LoVo (cell line): ENCODE results near the gene SIRPD.
"Not testable (repeated sequence)": the region's sequence is repeated elsewhere in the genome, so short reads cannot be mapped to it uniquely, and the experiment has no call there.

Experiments
- DNase-seq: peaks from one replicate; pipeline ENCODE4 v3.0.0-alpha.2; 2016; ENCODE audit warnings: low spot score

SIRPD gene

DNA sequence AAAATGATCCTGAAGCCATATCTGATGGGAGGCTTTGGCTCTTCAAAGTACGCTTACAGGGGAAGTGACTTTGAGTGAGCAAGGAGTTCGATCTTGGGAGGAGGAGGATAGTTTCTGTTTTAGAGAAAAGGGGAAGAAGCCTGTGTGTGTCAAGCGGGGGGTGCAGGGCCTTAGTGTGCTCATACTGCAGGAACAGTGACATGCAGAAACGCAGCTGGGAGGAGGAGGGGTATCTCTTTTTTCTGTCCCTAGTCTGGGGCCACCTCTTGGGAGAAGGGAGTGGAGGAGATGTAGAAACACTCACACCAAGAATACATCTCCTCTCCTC is 19.8 kb downstream of the SIRPD start:
- DNase-seq, result no peak

DNA sequence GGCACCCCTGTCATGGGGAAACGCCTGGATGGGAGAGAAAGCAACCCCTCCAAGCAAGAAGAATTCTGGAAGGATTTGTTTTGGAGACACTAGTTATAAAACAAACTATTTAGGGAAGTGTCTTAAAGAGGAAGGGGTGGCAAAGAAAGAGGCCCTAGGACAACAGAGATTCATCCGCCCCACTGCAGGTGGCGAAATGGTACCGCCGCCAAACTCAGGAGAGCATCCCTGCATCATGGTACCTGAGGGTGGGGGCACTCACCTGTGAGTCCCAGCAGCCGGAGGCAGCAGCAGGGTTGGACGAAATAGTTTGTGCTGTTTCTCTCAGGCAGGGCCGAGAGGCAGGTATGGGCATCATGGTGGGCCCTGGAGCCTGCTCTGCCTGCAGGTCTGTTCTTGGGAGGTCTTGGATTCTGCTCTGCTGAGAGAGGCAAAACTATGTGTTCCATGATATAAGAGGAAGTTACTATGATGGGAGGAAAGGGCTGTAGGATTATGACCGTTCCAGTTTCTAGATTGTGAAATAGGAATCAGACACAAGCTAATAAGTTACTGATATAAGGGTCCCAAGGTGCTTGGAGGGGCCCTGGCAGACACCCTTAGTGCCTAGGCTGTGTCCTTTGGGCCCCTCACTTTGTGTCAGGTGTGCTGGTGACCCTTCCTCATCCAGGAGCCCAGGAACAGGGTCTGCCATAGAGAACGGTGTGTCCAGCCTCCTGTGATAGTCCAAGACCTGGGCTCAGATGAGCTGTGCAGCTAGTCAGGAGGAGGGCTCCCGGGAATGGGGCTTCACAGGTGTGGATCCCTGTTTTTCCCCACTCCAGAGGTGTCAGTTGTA is 20.4 kb downstream of the SIRPD start:
- DNase-seq, result no peak

DNA sequence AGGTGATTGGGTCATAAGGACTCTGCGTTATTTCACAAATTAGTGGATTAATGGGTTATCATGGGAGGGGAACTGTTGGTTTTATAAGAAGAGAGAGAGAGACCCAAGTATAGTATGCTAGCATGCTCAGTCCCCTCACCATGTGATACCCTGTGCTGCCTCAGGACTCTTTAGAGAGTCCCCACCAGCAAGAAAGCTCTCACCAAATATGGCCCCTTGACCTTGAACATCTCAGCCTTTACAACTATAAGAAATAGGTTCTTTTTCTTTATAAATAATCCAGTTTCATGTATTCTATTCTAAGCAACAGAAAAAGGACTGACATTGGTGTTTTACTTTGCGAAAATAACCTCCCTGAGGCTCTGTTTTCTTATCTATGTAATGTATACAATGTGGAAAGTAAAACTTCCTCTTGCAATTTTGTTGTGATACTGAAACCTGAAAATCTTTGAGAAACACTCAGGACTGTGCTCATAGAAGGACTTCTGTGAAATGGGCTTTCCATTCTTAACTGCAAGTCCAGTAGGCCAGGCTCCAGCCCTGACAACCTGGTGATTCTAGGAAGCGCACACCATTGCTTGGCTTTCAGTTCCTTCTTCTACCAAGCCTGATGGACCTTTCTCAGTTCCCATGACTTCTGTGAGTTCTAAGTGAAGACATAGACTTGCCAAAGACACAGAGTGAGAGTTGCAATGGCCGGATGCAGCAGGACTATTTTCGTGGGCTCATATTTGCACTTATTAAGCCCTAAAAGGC is 21.9 kb downstream of the SIRPD start:
- no peak for DNase-seq

DNA sequence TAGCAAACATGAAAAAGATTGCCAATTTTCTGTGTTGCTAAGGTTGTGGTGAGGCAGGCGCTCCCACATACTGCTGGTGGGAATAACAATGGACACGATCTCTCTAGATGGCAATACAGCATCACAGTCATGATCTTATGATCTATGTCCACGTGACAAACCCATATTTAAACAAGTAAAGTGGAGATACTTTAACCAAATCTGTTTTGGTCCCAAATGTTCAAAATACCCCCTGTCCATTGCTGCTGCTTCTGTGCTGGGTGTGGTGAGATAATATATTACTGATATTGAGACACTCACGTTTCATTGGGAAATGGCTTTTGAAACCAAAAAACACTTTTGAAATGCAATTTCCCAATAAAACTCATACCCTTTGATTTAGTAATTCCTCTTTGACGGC is 23.0 kb downstream of the SIRPD start:
- no peak for DNase-seq

DNA sequence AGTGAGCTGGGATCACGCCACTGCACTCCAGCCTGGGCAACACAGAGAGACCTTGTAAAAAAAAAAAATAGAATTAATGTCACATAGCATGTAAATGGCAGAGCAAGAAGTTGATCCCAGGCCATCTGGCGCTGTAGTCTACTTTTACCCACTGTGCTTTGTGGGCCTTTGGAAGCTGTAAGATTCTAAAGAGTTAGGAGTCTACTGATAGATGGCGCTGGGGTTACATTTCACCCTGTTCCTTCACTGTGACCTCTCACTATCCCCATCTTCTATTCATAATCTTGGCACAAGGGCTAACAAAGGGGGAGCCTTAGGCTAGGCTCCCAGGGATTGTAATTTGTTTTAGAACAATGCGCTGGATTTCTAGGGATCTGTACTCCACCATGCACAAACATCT is 24.4 kb downstream of the SIRPD start:
- DNase-seq, result no peak

DNA sequence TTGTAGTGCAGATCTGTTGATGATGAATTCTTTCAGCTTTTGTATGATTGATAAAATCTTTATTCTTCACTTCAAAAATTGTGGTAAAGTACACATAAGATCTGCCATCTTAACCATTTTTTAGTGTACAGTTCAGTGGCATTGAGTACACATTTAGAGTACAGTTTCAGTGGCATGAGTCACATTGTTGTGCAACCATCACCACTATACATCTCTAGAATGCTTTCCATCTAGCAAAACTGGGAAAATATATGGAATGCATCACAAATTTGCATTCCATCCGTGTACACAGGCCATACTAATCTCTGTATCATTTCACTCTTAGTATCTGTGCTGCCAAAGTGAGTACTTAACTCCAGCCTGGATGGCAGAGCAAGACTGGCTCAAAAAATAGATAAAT is 28.7 kb downstream of the SIRPD start:
- DNase-seq, result no peak

DNA sequence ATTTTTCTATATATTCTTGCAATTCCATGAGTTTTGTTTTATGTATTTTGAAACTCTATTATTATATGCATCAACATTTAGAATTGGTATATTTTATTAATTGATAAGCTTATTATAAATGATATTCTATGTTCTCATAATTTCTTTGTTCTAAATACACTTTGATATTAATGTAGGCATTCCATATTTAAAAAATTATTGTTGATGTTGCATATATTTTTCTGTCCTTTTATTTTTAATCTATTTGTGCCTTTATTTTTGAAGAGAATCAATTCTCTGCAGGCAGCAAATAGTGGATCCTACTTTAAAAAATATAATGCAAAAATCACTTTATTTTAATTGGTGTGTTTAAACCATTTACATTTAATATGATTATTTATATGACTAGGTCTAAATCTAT is 29.6 kb downstream of the SIRPD start:
- DNase-seq, result no peak

DNA sequence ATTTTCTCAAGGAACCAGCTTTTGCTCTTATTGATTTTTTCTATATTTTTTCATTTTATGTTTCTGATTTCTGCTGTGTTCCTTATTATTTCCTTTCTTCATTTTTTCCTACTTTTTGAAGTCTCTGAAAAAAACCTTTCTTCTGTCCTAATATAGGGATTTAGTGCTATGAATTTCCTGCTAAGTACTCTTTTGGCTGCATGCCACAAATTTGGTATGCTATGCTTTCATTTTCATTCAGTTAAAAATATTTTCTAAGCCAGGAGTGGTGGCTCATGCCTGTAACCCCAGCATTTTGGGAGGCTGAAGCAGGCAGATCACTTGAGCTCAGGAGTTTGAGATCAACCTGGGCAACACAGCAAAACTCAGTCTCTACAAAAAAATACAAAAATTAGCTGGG is 30.6 kb downstream of the SIRPD start:
- DNase-seq, result no peak

DNA sequence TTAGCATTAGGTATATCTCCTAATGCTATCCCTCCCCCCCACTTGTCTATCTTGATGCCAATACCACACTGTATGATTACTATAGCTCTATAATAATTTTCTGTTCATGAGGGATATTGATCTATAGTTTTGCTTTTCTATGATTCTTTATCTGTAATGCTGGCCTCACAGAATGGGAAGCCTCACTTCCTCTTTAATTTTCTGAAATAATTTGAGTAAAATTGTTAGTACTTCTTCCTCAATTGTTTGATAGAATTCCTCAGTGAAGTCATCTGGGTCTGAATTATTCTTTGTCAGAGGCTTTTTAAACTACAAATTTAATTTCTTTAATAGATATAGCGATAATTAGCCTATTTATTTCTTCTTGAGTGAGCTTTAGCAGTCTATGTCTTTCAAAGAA is 31.2 kb downstream of the SIRPD start:
- DNase-seq, result no peak

DNA sequence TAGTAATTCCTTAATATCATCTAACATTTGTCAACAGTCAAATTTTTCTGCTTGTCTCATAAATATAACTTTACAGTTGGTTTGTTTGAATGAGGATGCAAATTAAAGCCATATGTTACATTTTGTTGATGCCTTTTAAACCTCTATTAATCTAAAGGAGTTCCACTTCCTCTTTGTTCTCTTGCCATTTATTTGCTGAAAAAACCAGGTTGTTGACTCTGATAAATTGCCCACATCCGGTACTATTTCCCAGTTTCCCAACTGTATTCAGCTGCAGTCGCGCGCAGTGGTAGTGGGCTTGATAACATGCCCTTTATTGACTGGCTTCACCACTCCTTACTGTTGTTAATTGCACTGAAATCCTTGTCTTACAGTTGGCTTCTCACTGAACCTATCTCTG is 33.5 kb downstream of the SIRPD start:
- no peak for DNase-seq

DNA sequence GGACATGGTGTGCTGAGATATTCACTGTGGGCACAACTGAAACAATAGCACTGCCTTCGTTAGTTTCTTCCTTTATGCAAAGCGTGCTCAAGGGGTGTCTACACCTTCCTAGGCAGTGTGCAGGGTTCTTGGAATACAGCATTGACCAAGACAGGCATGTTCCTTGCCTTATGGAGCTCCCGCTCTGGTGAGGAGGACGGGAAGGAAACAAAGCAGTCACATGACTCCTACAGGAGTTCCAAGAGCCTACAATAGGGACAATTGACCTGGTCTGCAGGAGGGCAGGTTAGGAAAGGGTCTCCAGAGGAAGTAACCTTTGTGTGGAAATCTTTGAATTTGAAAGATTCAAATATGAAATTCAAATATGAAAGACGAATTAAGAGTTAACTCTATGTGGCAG is 40.5 kb downstream of the SIRPD start:
- no peak for DNase-seq

DNA sequence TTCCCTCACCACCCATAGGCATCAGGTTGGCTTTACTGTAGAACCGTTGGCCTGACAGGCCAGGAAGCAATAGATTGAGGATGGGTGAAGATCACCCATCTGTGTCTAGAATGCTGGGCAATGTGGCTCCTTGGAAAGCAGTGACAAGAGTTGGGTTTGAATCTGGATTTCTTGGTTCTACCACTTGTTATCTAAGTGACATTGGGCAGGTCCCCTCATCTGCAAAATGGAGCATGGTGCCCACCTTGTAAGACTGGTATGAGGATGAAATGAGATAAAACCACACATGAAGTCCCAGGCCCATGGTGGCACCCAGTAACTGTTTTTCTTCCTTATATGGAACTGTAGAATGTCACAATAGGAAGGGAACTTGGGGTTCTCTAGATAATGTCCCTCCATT is 43.7 kb downstream of the SIRPD start:
- DNase-seq, result no peak

DNA sequence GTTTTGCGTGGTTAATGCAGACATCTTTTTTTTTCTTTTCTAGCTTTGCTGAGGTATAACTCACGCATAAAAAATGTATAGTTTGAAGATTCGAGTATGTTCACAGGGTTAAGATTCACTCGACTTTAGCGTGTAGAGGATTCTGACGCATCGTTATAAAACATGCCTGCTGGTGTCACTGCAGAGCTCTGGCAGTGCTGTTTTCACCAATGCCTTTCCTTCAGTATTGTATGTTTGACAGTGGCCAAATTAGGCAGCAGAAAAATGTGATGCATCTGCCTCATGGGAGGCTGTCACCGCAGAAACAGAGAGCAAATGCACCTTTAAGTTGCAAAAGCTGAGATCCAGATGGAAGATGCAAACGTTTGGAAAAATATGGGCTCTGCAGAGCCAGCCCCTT is 48.3 kb downstream of the SIRPD start:
- no peak for DNase-seq

DNA sequence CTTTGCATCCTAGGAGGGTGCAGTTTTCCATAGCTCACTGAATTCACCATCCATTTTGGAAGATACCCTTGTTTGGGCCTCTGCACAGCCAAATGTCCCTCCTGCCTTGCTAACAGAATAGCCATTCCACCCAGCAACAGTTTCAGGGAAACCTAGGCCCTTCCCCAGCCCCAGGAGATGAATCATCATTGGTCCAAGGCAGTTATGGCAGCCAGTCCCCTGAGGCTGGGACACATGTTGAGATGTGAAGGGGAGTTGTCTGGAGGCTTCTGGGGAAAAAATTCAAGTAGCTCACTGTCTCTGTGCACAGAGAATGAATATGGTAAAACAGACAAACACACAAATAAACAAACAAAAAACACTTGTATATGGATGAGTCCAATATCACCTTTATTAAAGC is 48.9 kb downstream of the SIRPD start:
- DNase-seq, result no peak

DNA sequence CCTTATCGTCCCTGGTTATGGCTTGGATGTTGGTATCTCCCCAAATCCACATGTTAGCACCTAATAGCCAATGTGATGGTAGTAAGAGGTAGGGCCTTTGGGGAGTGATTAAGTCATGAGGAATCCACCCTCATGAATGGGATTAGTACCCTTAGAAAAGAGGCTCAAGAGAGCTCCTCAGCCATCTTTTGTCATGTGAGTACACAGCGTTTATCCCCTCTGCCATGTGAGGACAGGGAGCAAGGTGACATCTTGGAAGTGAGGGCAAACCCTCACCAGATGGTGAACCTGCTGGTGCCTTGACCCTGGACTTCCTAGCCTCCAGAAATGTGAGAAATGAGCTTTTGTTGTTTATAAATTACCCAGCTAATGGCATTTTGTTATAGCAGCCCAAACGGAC is 50.2 kb downstream of the SIRPD start:
- DNase-seq, result no peak

DNA sequence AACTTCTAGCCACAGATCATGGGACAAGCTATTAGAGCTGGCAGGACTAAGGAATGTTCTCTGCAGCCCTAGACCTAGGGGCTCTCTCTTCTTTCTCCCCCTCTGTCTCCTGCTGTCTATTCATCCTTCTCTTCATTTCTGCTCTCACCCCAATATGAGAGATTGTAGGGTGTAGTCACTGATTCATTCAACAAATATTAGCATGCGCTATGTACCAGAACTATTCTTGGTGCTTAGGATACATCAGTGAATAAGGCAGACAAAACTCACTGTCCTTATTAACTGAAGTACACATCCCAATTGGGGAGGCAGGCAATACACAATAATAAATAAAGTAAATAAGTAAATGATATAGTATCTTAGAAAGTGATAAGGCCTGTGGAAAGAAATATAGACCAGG is 51.6 kb downstream of the SIRPD start:
- DNase-seq, result no peak

DNA sequence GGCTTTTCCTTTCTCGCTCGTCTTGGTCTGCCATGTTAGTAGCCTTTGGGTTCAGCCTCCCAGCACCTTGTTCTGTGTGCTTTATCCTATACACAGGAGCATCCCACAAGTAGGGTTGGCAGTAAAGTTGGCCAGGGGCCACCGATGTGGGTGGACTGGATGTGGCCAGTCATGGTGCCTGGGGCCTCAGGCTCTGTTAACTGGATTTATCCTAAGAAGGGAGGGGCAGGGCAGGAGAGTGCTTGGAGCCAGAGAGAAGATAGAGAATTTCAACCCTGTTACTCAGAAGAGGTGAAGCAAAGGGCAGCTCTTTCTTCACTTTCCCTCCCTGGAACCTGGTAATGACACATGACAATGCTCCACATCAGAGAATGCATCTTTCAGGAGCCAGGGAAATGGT is 52.1 kb downstream of the SIRPD start:
- no peak for DNase-seq

DNA sequence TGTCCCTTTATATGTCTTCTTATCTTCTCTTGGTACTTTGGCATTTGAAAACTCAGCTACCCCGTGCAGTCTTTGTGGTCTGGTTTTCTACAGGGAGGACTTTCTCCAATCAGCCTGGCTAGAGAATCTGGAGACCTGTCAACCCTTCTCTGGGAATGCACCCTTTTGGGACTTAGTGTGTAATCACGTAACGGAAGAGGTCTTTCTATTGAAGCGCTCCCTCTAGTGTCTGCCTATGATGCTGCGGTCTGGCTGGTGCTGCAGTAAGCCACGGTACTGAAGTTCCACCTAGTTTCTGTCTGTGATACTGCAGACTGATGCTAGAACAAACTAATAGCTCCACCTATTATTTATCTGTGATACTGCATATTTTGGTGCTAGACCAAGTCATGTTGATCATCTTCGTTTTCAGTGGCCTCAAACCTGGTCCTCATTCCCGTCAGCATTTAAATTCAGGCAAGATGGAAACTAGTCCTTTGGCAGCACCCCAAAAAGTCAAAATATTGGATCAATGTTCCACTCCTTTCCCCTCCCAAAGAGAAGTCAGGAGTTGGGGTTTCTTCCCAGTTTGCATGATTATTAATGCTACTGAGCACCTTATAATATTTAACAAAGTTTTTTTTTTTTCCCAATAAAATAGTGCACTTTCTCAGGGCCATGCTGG is 53.8 kb downstream of the SIRPD start:
- DNase-seq, result peak; percentile 83

DNA sequence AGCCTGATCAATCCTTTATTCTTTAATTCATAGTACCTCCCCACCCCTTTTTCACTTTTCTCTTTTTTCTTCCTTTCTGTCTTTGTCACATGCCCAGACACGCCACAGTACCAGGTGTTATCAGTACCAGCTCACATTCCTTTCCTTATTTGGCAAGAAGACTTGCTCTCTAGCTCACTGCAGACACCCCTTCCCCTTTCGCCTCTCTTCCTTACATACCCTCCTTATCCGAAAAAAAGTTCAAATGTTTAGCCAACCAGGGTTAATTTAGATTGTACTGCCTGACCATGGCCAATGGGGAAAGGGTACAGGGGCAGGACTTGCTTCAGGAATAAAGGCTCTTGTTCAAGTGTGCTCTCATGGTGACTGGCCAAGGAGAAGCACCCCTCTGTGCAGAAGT is 57.0 kb downstream of the SIRPD start:
- no peak for DNase-seq

DNA sequence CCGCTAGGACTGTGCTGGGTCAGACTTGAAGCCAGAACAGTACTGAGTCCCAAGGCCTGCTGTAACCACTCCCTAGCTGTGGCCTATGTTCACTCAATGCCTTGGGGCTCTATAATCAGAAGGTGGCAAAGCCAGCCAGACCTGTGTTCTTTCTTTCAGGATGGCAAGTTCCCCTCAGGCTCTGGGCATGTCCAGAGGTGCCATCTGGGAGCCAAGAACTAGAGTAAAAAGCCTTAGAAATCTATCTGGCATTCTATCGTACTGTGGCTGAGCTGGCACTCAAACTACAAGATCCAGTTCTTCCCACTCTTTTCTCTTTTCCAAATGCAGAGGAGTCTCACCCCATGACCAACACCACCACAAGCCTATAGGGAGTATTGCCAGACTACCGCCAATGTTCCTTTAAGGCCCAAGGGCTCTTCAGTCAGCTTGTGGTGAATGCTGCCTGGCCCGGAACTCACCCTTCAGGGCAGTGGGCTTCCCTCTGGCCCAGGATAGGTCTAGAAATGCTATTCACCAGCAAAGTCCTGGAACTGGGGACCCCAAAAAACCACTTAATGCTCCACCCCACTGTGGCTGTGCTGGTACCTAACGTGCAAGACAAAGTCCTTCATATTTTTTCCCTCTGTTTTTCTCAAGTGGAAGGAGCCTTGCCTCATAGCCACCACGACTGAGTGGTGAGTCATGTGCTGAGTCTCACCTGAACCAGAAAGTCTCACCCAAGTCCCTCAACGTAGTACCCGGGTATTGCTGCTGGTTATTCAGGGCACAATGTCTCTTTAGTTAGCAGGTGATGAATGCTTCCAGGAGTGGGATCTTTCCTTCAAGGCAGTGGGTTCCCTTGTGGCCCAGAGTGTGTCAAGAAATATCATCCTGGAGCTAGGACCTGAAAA is 57.7 kb downstream of the SIRPD start:
- DNase-seq, result peak; percentile 39

DNA sequence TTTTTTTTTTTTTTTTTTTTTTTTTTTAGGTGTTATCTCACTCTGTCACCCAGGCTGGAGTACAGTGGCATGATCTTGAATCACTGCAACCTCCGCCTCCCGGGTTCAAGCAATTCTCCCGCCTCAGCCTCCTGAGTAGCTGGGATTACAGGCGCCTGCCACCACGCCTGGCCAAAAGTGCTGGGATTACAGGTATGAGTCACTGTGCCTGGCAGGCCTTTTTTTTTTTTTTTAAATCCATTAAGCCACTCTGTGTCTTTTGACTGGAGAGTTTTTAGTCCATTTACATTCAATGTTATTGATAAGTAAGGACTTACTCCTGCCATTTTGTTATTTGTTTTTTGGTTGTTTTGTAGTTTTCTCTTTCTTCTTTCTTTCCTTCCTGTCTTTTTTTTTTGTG is 60.1 kb downstream of the SIRPD start:
- DNase-seq, result not testable (repeated sequence)

DNA sequence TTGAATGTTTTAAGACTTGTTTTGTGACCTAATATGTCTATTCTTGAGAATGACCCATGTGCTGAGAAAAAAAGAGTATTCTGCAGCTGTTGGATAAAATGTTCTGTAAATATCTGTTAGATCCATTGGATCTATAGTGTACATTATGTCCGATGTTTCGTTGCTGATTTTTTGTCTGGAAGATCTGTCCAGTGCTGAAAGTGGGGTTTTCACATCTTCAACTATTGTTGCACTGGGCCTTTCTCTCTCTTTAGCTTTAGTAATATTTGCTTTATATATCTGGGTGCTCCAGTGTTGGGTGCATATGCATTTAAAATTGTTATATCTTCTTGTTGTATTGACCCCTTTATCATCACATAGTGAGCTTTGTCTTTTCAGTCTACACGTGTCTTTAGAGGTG is 60.6 kb downstream of the SIRPD start:
- no peak for DNase-seq
